MM.1S (cell line): ENCODE results near the gene CXCR2.
"Not testable (repeated sequence)": the region's sequence is repeated elsewhere in the genome, so short reads cannot be mapped to it uniquely, and the experiment has no call there.

Experiments used
- DNase-seq: peaks from one replicate; pipeline ENCODE4 v3.0.0-alpha.2; 2015
- H2AFZ ChIP-seq: fragments of 300-600 bp; sonication (generic); 2 replicates; pipeline ENCODE4 v1.6.0; 2016; ENCODE audit warnings: antibody characterized with exemption, low read length
- H3F3A ChIP-seq: fragments of 300-600 bp; sonication (generic); 2 replicates; pipeline ENCODE4 v1.6.1; 2016; ENCODE audit warnings: mild to moderate bottlenecking, antibody characterized with exemption, low read length, moderate library complexity, mixed read lengths; ENCODE audit not compliant: insufficient read depth
- H3K27ac ChIP-seq: fragments of 300-600 bp; sonication (generic); 2 replicates; pipeline ENCODE4 v1.5.1; 2016; ENCODE audit warnings: mild to moderate bottlenecking, low read length
- H3K27me3 ChIP-seq: fragments of 300-600 bp; sonication (generic); replicated peaks from 2 replicates; pipeline ENCODE4 v1.6.0; 2016; ENCODE audit warnings: low read length; ENCODE audit not compliant: insufficient read depth
- H3K36me3 ChIP-seq: fragments of 300-600 bp; sonication (generic); replicated peaks from 2 replicates; pipeline ENCODE4 v1.6.1; 2016; ENCODE audit warnings: mild to moderate bottlenecking, low read length, mixed read lengths; ENCODE audit not compliant: insufficient read depth
- H3K4me1 ChIP-seq: fragments of 300-600 bp; sonication (generic); 2 replicates; pipeline ENCODE4 v1.6.1; 2016; ENCODE audit warnings: low read length, mixed read lengths
- H3K4me2 ChIP-seq: fragments of 300-600 bp; sonication (generic); 2 replicates; pipeline ENCODE4 v1.6.0; 2016; ENCODE audit warnings: low read depth, low read length
- H3K4me3 ChIP-seq: fragments of 300-600 bp; sonication (generic); 2 replicates; pipeline ENCODE4 v1.5.1; 2016; ENCODE audit warnings: low read length, mixed read lengths
- H3K79me2 ChIP-seq: fragments of 300-600 bp; sonication (generic); 2 replicates; pipeline ENCODE4 v1.6.1; 2016; ENCODE audit warnings: mixed run types, low read length, mixed read lengths
- H3K9ac ChIP-seq: fragments of 300-600 bp; sonication (generic); 2 replicates; pipeline ENCODE4 v1.6.1; 2016; ENCODE audit warnings: low read length, mixed read lengths
- H3K9me2 ChIP-seq: fragments of 300-600 bp; sonication (generic); replicated peaks from 2 replicates; pipeline ENCODE4 v1.6.1; 2016; ENCODE audit warnings: mild to moderate bottlenecking, low read length, mixed read lengths; ENCODE audit not compliant: insufficient read depth
- H3K9me3 ChIP-seq: fragments of 300-600 bp; sonication (generic); replicated peaks from 2 replicates; pipeline ENCODE4 v1.6.1; 2016; ENCODE audit warnings: mild to moderate bottlenecking, low read length, mixed read lengths; ENCODE audit not compliant: insufficient read depth
- H4K20me1 ChIP-seq: fragments of 300-600 bp; sonication (generic); 2 replicates; pipeline ENCODE4 v1.6.1; 2016; ENCODE audit warnings: mild to moderate bottlenecking, low read length, moderate library complexity, mixed read lengths; ENCODE audit not compliant: insufficient read depth
- EZH2 ChIP-seq: fragments of 300-600 bp; sonication (generic); optimal IDR thresholded peaks from 2 replicates; pipeline ENCODE3; 2017; ENCODE audit warnings: low read depth, mild to moderate bottlenecking, antibody characterized with exemption, low read length, mixed read lengths
- EZH2phosphoT487 ChIP-seq: fragments of 300-600 bp; sonication (generic); IDR thresholded peaks from 2 replicates; pipeline ENCODE4 v1.6.1; 2018; ENCODE audit warnings: antibody characterized with exemption, low read length
- TF ChIP-seq, protein P1 (sequence below): fragments of 300-600 bp; sonication (generic); IDR thresholded peaks from 2 replicates; pipeline ENCODE4 v1.5.1; 2016; ENCODE audit warnings: antibody characterized with exemption, low read length, mixed read lengths

Gene CXCR2

DNA sequence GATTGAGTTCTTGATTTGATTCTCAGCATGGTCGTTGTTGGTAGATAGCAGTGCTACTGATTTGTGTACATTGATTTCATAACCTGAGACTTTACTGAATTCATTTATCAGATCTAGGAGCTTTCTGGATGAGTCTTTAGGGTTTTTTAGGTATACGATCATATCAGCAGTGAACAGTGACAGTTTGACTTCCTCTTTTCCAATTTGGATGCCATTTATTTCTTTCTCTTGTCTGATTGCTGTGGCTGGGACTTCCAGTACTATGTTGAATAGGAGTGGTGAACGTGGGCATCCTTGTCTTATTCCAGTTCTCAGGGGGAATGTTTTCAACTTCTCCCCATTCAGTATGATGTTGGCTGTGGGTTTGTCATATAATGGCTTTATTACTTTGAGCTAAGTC lies 27.9 kb upstream of the CXCR2 start:
- no peak overlapping the region for H3K4me3 ChIP-seq
- no peaks in the 10 kb centered on the region for H4K20me1 ChIP-seq
- no peaks in the 10 kb centered on the region for H3K9me3 ChIP-seq
- no peak overlapping the region for H3K27ac ChIP-seq
- H3K36me3 ChIP-seq: no peaks in the 10 kb centered on the region
- H3K9me2 ChIP-seq: no peaks in the 10 kb centered on the region
- no peaks in the 10 kb centered on the region for H3K4me1 ChIP-seq
- H2AFZ ChIP-seq: no peak overlapping the region
- no peaks in the 10 kb centered on the region for H3K27me3 ChIP-seq
- TF ChIP-seq EZH2phosphoT487 (no peak), EZH2 (no peak)
- TF ChIP-seq, protein P1, sequence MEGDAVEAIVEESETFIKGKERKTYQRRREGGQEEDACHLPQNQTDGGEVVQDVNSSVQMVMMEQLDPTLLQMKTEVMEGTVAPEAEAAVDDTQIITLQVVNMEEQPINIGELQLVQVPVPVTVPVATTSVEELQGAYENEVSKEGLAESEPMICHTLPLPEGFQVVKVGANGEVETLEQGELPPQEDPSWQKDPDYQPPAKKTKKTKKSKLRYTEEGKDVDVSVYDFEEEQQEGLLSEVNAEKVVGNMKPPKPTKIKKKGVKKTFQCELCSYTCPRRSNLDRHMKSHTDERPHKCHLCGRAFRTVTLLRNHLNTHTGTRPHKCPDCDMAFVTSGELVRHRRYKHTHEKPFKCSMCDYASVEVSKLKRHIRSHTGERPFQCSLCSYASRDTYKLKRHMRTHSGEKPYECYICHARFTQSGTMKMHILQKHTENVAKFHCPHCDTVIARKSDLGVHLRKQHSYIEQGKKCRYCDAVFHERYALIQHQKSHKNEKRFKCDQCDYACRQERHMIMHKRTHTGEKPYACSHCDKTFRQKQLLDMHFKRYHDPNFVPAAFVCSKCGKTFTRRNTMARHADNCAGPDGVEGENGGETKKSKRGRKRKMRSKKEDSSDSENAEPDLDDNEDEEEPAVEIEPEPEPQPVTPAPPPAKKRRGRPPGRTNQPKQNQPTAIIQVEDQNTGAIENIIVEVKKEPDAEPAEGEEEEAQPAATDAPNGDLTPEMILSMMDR: no peak
- H3K9ac ChIP-seq: no peak overlapping the region
- no peaks in the 10 kb centered on the region for H3K79me2 ChIP-seq
- no peak for DNase-seq
- H3K4me2 ChIP-seq: no peak overlapping the region
- no peaks in the 10 kb centered on the region for H3F3A ChIP-seq

DNA sequence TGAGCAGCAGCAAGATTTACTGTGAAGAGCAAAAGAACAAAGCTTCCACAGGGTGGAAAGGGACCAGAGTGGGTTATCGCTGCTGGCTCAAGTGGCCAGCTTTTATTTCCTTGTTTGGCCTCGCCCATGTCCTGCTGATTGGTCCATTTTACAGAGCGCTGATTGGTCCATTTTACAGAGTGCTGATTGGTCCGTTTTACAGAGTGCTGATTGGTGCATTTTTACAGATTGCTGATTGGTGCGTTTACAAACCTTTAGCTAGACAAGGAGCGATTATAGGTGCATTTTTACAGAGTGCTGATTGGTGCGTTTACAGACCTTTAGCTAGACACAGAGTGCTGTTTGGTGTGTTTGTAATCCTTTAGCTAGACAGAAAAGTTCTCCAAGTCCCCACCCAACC lies 17.0 kb upstream of the CXCR2 start:
- not testable (repeated sequence) for H3K4me2 ChIP-seq, H2AFZ ChIP-seq, H4K20me1 ChIP-seq, H3K27me3 ChIP-seq, H3K27ac ChIP-seq, H3K79me2 ChIP-seq, H3K9me2 ChIP-seq, H3K4me3 ChIP-seq, H3K4me1 ChIP-seq, H3K36me3 ChIP-seq, H3F3A ChIP-seq, DNase-seq, H3K9me3 ChIP-seq, H3K9ac ChIP-seq

DNA sequence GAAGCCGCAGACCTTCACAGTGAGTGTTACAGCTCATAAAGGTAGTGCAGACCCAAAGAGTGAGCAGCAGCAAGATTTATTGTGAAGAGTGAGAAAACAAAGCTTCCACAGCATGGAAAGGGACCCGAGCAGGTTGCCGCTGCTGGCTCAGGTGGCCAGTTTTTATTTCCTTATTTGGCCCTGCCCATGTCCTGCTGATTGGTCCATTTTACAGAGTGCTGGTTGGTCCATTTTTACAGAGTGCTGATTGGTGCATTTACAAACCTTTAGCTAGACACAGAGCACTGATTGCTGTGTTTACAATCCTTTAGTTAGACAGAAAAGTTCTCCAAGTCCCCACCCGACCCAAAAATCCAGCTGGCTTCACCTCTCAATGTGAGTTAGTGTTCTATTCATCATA lies 4.0 kb upstream of the CXCR2 start:
- not testable (repeated sequence) for H3K36me3 ChIP-seq, H3K4me1 ChIP-seq, H3K27ac ChIP-seq

DNA sequence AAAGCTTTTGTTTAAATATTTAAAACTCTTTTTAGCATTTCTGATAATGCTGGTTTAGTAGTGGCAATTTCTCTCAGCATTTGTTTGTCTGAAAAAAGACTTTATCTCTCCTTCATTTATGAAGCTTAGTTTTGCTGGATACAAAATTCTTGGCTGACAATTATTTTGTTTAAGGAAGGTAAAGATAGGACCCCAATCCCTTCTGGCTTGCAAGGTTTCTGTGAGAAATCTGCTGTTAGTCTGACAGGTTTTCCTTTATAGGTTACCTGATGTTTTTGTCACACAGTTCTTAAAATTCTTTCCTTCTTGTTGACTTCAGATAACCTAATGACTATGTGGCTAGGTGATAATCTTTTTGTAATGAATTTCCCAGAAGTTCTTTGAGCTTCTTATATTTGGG lies 3.5 kb upstream of the CXCR2 start:
- not testable (repeated sequence) for H3K4me2 ChIP-seq, H3K27me3 ChIP-seq, H3K4me3 ChIP-seq, H3K4me1 ChIP-seq, DNase-seq, H3F3A ChIP-seq, H3K36me3 ChIP-seq, H3K79me2 ChIP-seq, H3K9ac ChIP-seq, H3K9me3 ChIP-seq, H3K9me2 ChIP-seq, H4K20me1 ChIP-seq, H3K27ac ChIP-seq, H2AFZ ChIP-seq

More for the DNA sequence above, 4.0 kb upstream of the CXCR2 start:
- H3K9me2 ChIP-seq, H2AFZ ChIP-seq, H3F3A ChIP-seq, H3K27me3 ChIP-seq, H3K9ac ChIP-seq, H3K4me2 ChIP-seq, H3K9me3 ChIP-seq, H3K4me3 ChIP-seq, DNase-seq, H3K79me2 ChIP-seq, H4K20me1 ChIP-seq: not testable (repeated sequence)

DNA sequence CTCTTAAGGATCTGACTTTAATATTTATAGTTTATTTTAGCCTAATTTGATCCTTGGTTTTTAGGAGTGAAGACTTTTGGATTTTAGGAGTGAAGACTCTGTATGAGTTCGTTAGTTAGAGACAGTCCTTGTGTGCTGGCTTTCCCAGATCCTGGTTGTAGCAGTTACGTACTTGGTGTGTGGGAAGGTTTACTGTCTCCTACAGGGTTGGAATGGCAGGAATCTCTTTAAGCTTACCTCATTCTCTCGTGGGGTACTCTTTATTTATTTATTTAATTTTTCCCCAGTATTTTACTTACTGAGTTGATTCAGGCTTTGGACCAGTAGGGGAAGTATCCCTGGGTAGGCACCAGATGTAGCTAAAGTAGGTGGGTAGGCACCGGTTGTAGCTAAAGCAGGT lies 1.8 kb upstream of the CXCR2 start:
- Histone ChIP-seq H3K9me3 (no peaks in the 10 kb centered on the region), H3K9ac (no peak overlapping the region), H3K4me2 (no peak overlapping the region), H3K4me1 (no peaks in the 10 kb centered on the region), H3F3A (no peaks in the 10 kb centered on the region), H3K27me3 (no peaks in the 10 kb centered on the region), H3K36me3 (no peaks in the 10 kb centered on the region), H3K79me2 (no peaks in the 10 kb centered on the region), H2AFZ (no peak overlapping the region), H3K9me2 (no peaks in the 10 kb centered on the region), H4K20me1 (no peaks in the 10 kb centered on the region), H3K27ac (no peak overlapping the region), H3K4me3 (no peak overlapping the region)
- no peak for DNase-seq
- no peak for TF ChIP-seq EZH2phosphoT487
- TF ChIP-seq EZH2: no peak
